Measurements from ENCODE around the gene MSI2. TPM values are rescaled to one million over a fixed set of nuclear protein-coding genes. Genes with fewer than 3 reads are reported as not detected.

MSI2 gene
- total RNA-seq, 1 donor from 2014 or later, result 60.6 TPM

GRCh38 chr17:57522042-57523005, 266.0 kb downstream of the MSI2 start:
- peaks cover 13% of the 10 kb centered on the region for H3K4me1 Mint-ChIP-seq (ENCODE audit: unreplicated experiment)
- peaks cover 2% of the 10 kb centered on the region for H3K27me3 Mint-ChIP-seq (ENCODE audit: unreplicated experiment)
- no peak for TF ChIP-seq CTCF (IDR thresholded peaks at IDR 0.05; ENCODE audit: unreplicated experiment)
- no peak for DNase-seq (ENCODE audit: low spot score)
- no peak overlapping the region for H3K4me3 Mint-ChIP-seq (ENCODE audit: unreplicated experiment)
- no peaks in the 10 kb centered on the region for H3K9me3 Mint-ChIP-seq (ENCODE audit: unreplicated experiment)
- no peak overlapping the region for H3K27ac Mint-ChIP-seq (ENCODE audit: unreplicated experiment)
- H3K36me3 Mint-ChIP-seq (ENCODE audit: low read depth, unreplicated experiment), result no peaks in the 10 kb centered on the region

GRCh38 chr17:57523926-57524632, 267.8 kb downstream of the MSI2 start:
- no peak for DNase-seq (ENCODE audit: low spot score)
- Mint-ChIP-seq H3K4me1 (ENCODE audit: unreplicated experiment) (peaks cover 8% of the 10 kb centered on the region), H3K27me3 (ENCODE audit: unreplicated experiment) (peaks cover 2% of the 10 kb centered on the region), H3K36me3 (ENCODE audit: low read depth, unreplicated experiment) (no peaks in the 10 kb centered on the region), H3K9me3 (ENCODE audit: unreplicated experiment) (no peaks in the 10 kb centered on the region), H3K4me3 (ENCODE audit: unreplicated experiment) (no peak overlapping the region), H3K27ac (ENCODE audit: unreplicated experiment) (no peak overlapping the region)
- TF ChIP-seq CTCF (IDR thresholded peaks at IDR 0.05; ENCODE audit: unreplicated experiment), result no peak

GRCh38 chr17:57524839-57525568, 268.7 kb downstream of the MSI2 start:
- Mint-ChIP-seq H3K4me1 (ENCODE audit: unreplicated experiment) (peaks cover 12% of the 10 kb centered on the region), H3K27ac (ENCODE audit: unreplicated experiment) (no peak overlapping the region), H3K4me3 (ENCODE audit: unreplicated experiment) (no peak overlapping the region), H3K36me3 (ENCODE audit: low read depth, unreplicated experiment) (no peaks in the 10 kb centered on the region), H3K27me3 (ENCODE audit: unreplicated experiment) (peaks cover 4% of the 10 kb centered on the region), H3K9me3 (ENCODE audit: unreplicated experiment) (no peaks in the 10 kb centered on the region)
- no peak for TF ChIP-seq CTCF (IDR thresholded peaks at IDR 0.05; ENCODE audit: unreplicated experiment)
- DNase-seq (ENCODE audit: low spot score), result no peak

- Mint-ChIP-seq H3K9me3 (ENCODE audit: unreplicated experiment) (no peaks in the 10 kb centered on the region), H3K27ac (ENCODE audit: unreplicated experiment) (no peak overlapping the region)
Observed at GRCh38 chr17:57527221-57528057, 271.1 kb downstream of the MSI2 start.

More at GRCh38 chr17:57527221-57528057, 271.1 kb downstream of the MSI2 start:
- peaks cover 32% of the 10 kb centered on the region for H3K4me1 Mint-ChIP-seq (ENCODE audit: unreplicated experiment)
- peaks cover 6% of the 10 kb centered on the region for H3K27me3 Mint-ChIP-seq (ENCODE audit: unreplicated experiment)
- TF ChIP-seq CTCF (IDR thresholded peaks at IDR 0.05; ENCODE audit: unreplicated experiment), result no peak
- H3K4me3 Mint-ChIP-seq (ENCODE audit: unreplicated experiment), result no peak overlapping the region
- DNase-seq (ENCODE audit: low spot score), result no peak
- no peaks in the 10 kb centered on the region for H3K36me3 Mint-ChIP-seq (ENCODE audit: low read depth, unreplicated experiment)

All from endothelial cell (in vitro differentiated cells).